ENCODE measurements around the gene FHIT. TPM values are rescaled to one million over a fixed set of nuclear protein-coding genes. Genes with fewer than 3 reads are reported as not detected.

The FHIT gene
- total and polyA plus RNA-seq, 2 experiments from 2014 or later, result 9.7 to 16.2 TPM

- TF ChIP-seq EZH2phosphoT487 (IDR thresholded peaks at IDR 0.05; ENCODE audit: low read depth, severe bottlenecking, unreplicated experiment) (no peak), EZH2 (IDR thresholded peaks at IDR 0.05; ENCODE audit: borderline replicate concordance) (no peak)
- no peak for DNase-seq (ENCODE audit: low spot score)
- H4K20me1 ChIP-seq (ENCODE audit: insufficient read depth, poor library complexity, severe bottlenecking), result no peaks in the 10 kb centered on the region
- no peaks in the 10 kb centered on the region for H3K79me2 ChIP-seq
- H3K9me3 ChIP-seq (ENCODE audit: low read depth), result no peaks in the 10 kb centered on the region
- no peak overlapping the region for H3K4me2 ChIP-seq
- H3K27ac ChIP-seq, result no peak overlapping the region
- H3K9me2 ChIP-seq (replicated peaks; ENCODE audit: insufficient read depth), result no peaks in the 10 kb centered on the region
- 71% methylated on average over 6 of the region's 6 CpGs for WGBS (ENCODE audit: low lambda C conversion rate, missing lambda C conversion rate)
- no peaks in the 10 kb centered on the region for H3K27me3 ChIP-seq
- H2AFZ ChIP-seq, result no peak overlapping the region
- no peak overlapping the region for H3K4me3 ChIP-seq
- no peaks in the 10 kb centered on the region for H3K36me3 ChIP-seq (replicated peaks; ENCODE audit: insufficient read depth, low read depth)
- peaks cover 17% of the 10 kb centered on the region for H3K4me1 ChIP-seq (ENCODE audit: insufficient read depth)
Observed at GRCh38 chr3:60309539-60310268, 941.5 kb downstream of the FHIT start.

- Histone ChIP-seq H3K36me3 (replicated peaks; ENCODE audit: insufficient read depth, low read depth) (no peaks in the 10 kb centered on the region), H3K4me3 (no peak overlapping the region), H3K4me2 (no peak overlapping the region), H3K4me1 (ENCODE audit: insufficient read depth) (peaks cover 8% of the 10 kb centered on the region), H2AFZ (no peak overlapping the region), H3K27me3 (no peaks in the 10 kb centered on the region), H3K27ac (no peak overlapping the region), H3K79me2 (no peaks in the 10 kb centered on the region), H3K9me3 (ENCODE audit: low read depth) (no peaks in the 10 kb centered on the region), H4K20me1 (ENCODE audit: insufficient read depth, poor library complexity, severe bottlenecking) (no peaks in the 10 kb centered on the region), H3K9me2 (replicated peaks; ENCODE audit: insufficient read depth) (no peaks in the 10 kb centered on the region)
- 79% methylated on average over 3 of the region's 3 CpGs for WGBS (ENCODE audit: low lambda C conversion rate, missing lambda C conversion rate)
- no peak for TF ChIP-seq CTCF (IDR thresholded peaks at IDR 0.05; ENCODE audit: poor library complexity)
- no peak for TF ChIP-seq EZH2phosphoT487 (IDR thresholded peaks at IDR 0.05; ENCODE audit: low read depth, severe bottlenecking, unreplicated experiment)
- no peak for TF ChIP-seq EZH2 (IDR thresholded peaks at IDR 0.05; ENCODE audit: borderline replicate concordance)
- DNase-seq (ENCODE audit: low spot score), result no peak
Observed at GRCh38 chr3:60308808-60309207, 942.4 kb downstream of the FHIT start.

- peaks cover 6% of the 10 kb centered on the region for H3K4me1 ChIP-seq (ENCODE audit: insufficient read depth)
- no peak for TF ChIP-seq EZH2 (IDR thresholded peaks at IDR 0.05; ENCODE audit: borderline replicate concordance)
- no peak for TF ChIP-seq EZH2phosphoT487 (IDR thresholded peaks at IDR 0.05; ENCODE audit: low read depth, severe bottlenecking, unreplicated experiment)
- no peak for TF ChIP-seq CTCF (IDR thresholded peaks at IDR 0.05; ENCODE audit: poor library complexity)
- no peaks in the 10 kb centered on the region for H3K79me2 ChIP-seq
- no peak overlapping the region for H3K27ac ChIP-seq
- 59% methylated on average over 5 of the region's 5 CpGs for WGBS (ENCODE audit: low lambda C conversion rate, missing lambda C conversion rate)
- H3K9me3 ChIP-seq (ENCODE audit: low read depth), result no peaks in the 10 kb centered on the region
- H3K27me3 ChIP-seq, result no peaks in the 10 kb centered on the region
- H3K36me3 ChIP-seq (replicated peaks; ENCODE audit: insufficient read depth, low read depth), result no peaks in the 10 kb centered on the region
- H3K4me3 ChIP-seq, result no peak overlapping the region
- H3K4me2 ChIP-seq, result no peak overlapping the region
- no peak for DNase-seq (ENCODE audit: low spot score)
- no peaks in the 10 kb centered on the region for H4K20me1 ChIP-seq (ENCODE audit: insufficient read depth, poor library complexity, severe bottlenecking)
- no peaks in the 10 kb centered on the region for H3K9me2 ChIP-seq (replicated peaks; ENCODE audit: insufficient read depth)
- H2AFZ ChIP-seq, result no peak overlapping the region
Observed at GRCh38 chr3:60307562-60308199, 943.6 kb downstream of the FHIT start.

- DNase-seq (ENCODE audit: low spot score), result no peak
- Histone ChIP-seq H3K9me3 (ENCODE audit: low read depth) (no peaks in the 10 kb centered on the region), H2AFZ (no peak overlapping the region), H3K79me2 (no peaks in the 10 kb centered on the region), H4K20me1 (ENCODE audit: insufficient read depth, poor library complexity, severe bottlenecking) (no peaks in the 10 kb centered on the region), H3K4me2 (no peak overlapping the region), H3K4me3 (no peak overlapping the region), H3K9me2 (replicated peaks; ENCODE audit: insufficient read depth) (no peaks in the 10 kb centered on the region), H3K27ac (no peak overlapping the region), H3K36me3 (replicated peaks; ENCODE audit: insufficient read depth, low read depth) (no peaks in the 10 kb centered on the region), H3K4me1 (ENCODE audit: insufficient read depth) (peaks cover 6% of the 10 kb centered on the region), H3K27me3 (no peaks in the 10 kb centered on the region)
- no peak for TF ChIP-seq EZH2 (IDR thresholded peaks at IDR 0.05; ENCODE audit: borderline replicate concordance)
Observed at GRCh38 chr3:60304112-60304511, 947.1 kb downstream of the FHIT start.

All from hepatocyte (in vitro differentiated cells).